Neural cell (in vitro differentiated cells): Measurements from ENCODE around the gene FCHSD2. TPM values are rescaled to one million over a fixed set of nuclear protein-coding genes. Genes with fewer than 3 reads are reported as not detected.
A peak's percentile ranks its signal among the peaks of the same experiment; 100 is the strongest.

Source experiments
- H2AFZ ChIP-seq: fragments of 200-600, 300-800 bp; sonication (generic), shearing (Covaris generic); 2 replicates; pipeline ENCODE4 v1.6.0; 2014; ENCODE audit warnings: low read depth, mild to moderate bottlenecking, antibody characterized with exemption, low read length, moderate library complexity
- H3F3A ChIP-seq: fragments of 200-600 bp; shearing (Covaris generic); 2 replicates; pipeline ENCODE4 v1.6.1; 2016; ENCODE audit warnings: mild to moderate bottlenecking, moderate library complexity, mixed read lengths, antibody characterized with exemption, low read length; ENCODE audit not compliant: insufficient read depth, poor library complexity, severe bottlenecking
- H3K27ac ChIP-seq: fragments of 200-600, 300-800 bp; sonication (generic), shearing (Covaris generic); 2 replicates; pipeline ENCODE4 v1.5.1; 2014; ENCODE audit warnings: mild to moderate bottlenecking, low read length, moderate library complexity
- H3K27me3 ChIP-seq: fragments of 300-800, 200-600 bp; sonication (generic), shearing (Covaris generic); 2 replicates; pipeline ENCODE4 v1.6.0; 2014; ENCODE audit warnings: mild to moderate bottlenecking, low read depth, low read length, moderate library complexity; ENCODE audit not compliant: insufficient read depth
- H3K36me3 ChIP-seq: fragments of 300-800, 200-600 bp; sonication (generic), shearing (Covaris generic); 2 replicates; pipeline ENCODE4 v1.5.1; 2014; ENCODE audit warnings: mild to moderate bottlenecking, antibody characterized with exemption, low read length, moderate library complexity; ENCODE audit not compliant: insufficient read depth
- H3K4me2 ChIP-seq: fragments of 300-800, 200-600 bp; sonication (generic), shearing (Covaris generic); 2 replicates; pipeline ENCODE4 v1.6.0; 2014; ENCODE audit warnings: mild to moderate bottlenecking, low read length
- H3K4me3 ChIP-seq: fragments of 300-800, 200-600 bp; sonication (generic), shearing (Covaris generic); 2 replicates; pipeline ENCODE4 v1.5.1; 2014; ENCODE audit warnings: mild to moderate bottlenecking, low read length, moderate library complexity
- H3K79me2 ChIP-seq: fragments of 200-600 bp; shearing (Covaris generic); replicated peaks from 2 replicates; pipeline ENCODE4 v1.6.0; 2014; ENCODE audit warnings: mild to moderate bottlenecking, low read length, moderate library complexity; ENCODE audit not compliant: insufficient read depth
- H3K9ac ChIP-seq: fragments of 300-800, 200-600 bp; sonication (generic), shearing (Covaris generic); 2 replicates; pipeline ENCODE4 v1.6.1; 2016; ENCODE audit warnings: mild to moderate bottlenecking, low read length, mixed read lengths
- H3K9me2 ChIP-seq: fragments of 200-600 bp; shearing (Covaris generic); 2 replicates; pipeline ENCODE4 v1.6.1; 2016; ENCODE audit warnings: mild to moderate bottlenecking, low read length, mixed read lengths; ENCODE audit not compliant: insufficient read depth
- H3K9me3 ChIP-seq: fragments of 200-600, 300-800 bp; sonication (generic), shearing (Covaris generic); 2 replicates; pipeline ENCODE4 v1.6.1; 2016; ENCODE audit warnings: mild to moderate bottlenecking, mixed run types, low read length, moderate library complexity, mixed read lengths
- H4K20me1 ChIP-seq: fragments of 200-600 bp; shearing (Covaris generic); 2 replicates; pipeline ENCODE4 v1.6.1; 2016; ENCODE audit warnings: mild to moderate bottlenecking, mixed run types; ENCODE audit not compliant: insufficient read depth
- CTCF ChIP-seq: fragments of 450-650 bp; IDR thresholded peaks from 2 replicates; pipeline ENCODE4 v1.5.1; 2014; ENCODE audit warnings: antibody characterized with exemption, mild to moderate bottlenecking, moderate library complexity; ENCODE audit not compliant: poor library complexity, severe bottlenecking
- EP300 ChIP-seq: fragments of 450-650 bp; conservative IDR thresholded peaks from 2 replicates; pipeline ENCODE4 v1.6.1; 2014; ENCODE audit warnings: antibody characterized with exemption, mild to moderate bottlenecking, moderate library complexity; ENCODE audit not compliant: poor library complexity, severe bottlenecking
- EZH2 ChIP-seq: fragments of 200-600, 300-800 bp; shearing (Covaris generic), sonication (generic); IDR thresholded peaks from 2 replicates; pipeline ENCODE4 v1.6.1; 2014; ENCODE audit warnings: antibody characterized with exemption, low read length, borderline replicate concordance, mild to moderate bottlenecking; ENCODE audit not compliant: insufficient read depth, poor library complexity, severe bottlenecking
- MXI1 ChIP-seq: fragments of 450-650 bp; conservative IDR thresholded peaks from 2 replicates; pipeline ENCODE4 v1.6.1; 2014; ENCODE audit warnings: antibody characterized with exemption, mild to moderate bottlenecking; ENCODE audit not compliant: poor library complexity, severe bottlenecking
- POLR2AphosphoS5 ChIP-seq: IDR thresholded peaks from 2 replicates; pipeline ENCODE4 v1.6.1; 2012
- RAD21 ChIP-seq: fragments of 450-650 bp; conservative IDR thresholded peaks from 2 replicates; pipeline ENCODE4 v1.6.1; 2014; ENCODE audit warnings: antibody characterized with exemption, mild to moderate bottlenecking, moderate library complexity
- REST ChIP-seq: IDR thresholded peaks from 2 replicates; pipeline ENCODE4 v1.6.1; 2012; ENCODE audit warnings: borderline replicate concordance
- SMC3 ChIP-seq: fragments of 450-650 bp; conservative IDR thresholded peaks from 2 replicates; pipeline ENCODE4 v1.6.1; 2014; ENCODE audit warnings: antibody characterized with exemption, mild to moderate bottlenecking, moderate library complexity; ENCODE audit not compliant: poor library complexity
- TAF1 ChIP-seq: IDR thresholded peaks from 2 replicates; pipeline ENCODE4 v1.6.1; 2012; ENCODE audit warnings: low read depth
- polyA plus RNA-seq: library from polyadenylated mRNA; depleted of rRNA; stranded (reverse); fragments of >200 nt; gene quantifications from 2 replicates; pipeline ENCODE4 v1.2.3, GENCODE V29; 2014

The FCHSD2 gene
- polyA plus RNA-seq, 1 donor from 2014 or later: 40.8 TPM

- no peak overlapping the region for H2AFZ ChIP-seq
- H3K9ac ChIP-seq: peak overlapping the region; percentile 18
- peak overlapping the region; percentile 6 for H3K4me2 ChIP-seq
- peak overlapping the region; percentile 53 for H3K27ac ChIP-seq
- no peaks in the 10 kb centered on the region for H3F3A ChIP-seq
- H3K9me3 ChIP-seq: no peaks in the 10 kb centered on the region
- no peaks in the 10 kb centered on the region for H3K27me3 ChIP-seq
- no peaks in the 10 kb centered on the region for H3K79me2 ChIP-seq
- peak overlapping the region; percentile 31 for H3K4me3 ChIP-seq
- no peaks in the 10 kb centered on the region for H4K20me1 ChIP-seq
- no peaks in the 10 kb centered on the region for H3K9me2 ChIP-seq
- no peaks in the 10 kb centered on the region for H3K36me3 ChIP-seq
- TF ChIP-seq TAF1: no peak
- no peak for TF ChIP-seq MXI1
- TF ChIP-seq REST: no peak
- no peak for TF ChIP-seq CTCF
- no peak for TF ChIP-seq EP300
- TF ChIP-seq POLR2AphosphoS5: no peak
- no peak for TF ChIP-seq RAD21
- no peak for TF ChIP-seq SMC3
- TF ChIP-seq EZH2: no peak
These were observed 277.1 kb downstream of the FCHSD2 start for GRCh38 chr11:72864702-72865655.

GRCh38 chr11:72863916-72864315 is 278.2 kb downstream of the FCHSD2 start:
- no peaks in the 10 kb centered on the region for H3K27me3 ChIP-seq
- H3K4me2 ChIP-seq: no peak overlapping the region
- no peaks in the 10 kb centered on the region for H4K20me1 ChIP-seq
- H3K9me2 ChIP-seq: no peaks in the 10 kb centered on the region
- H3F3A ChIP-seq: no peaks in the 10 kb centered on the region
- H3K79me2 ChIP-seq: no peaks in the 10 kb centered on the region
- no peak overlapping the region for H3K4me3 ChIP-seq
- H3K9me3 ChIP-seq: no peaks in the 10 kb centered on the region
- no peak overlapping the region for H2AFZ ChIP-seq
- no peaks in the 10 kb centered on the region for H3K36me3 ChIP-seq
- TF ChIP-seq EP300 (no peak), SMC3 (no peak), MXI1 (no peak)
- H3K27ac ChIP-seq: no peak overlapping the region
- H3K9ac ChIP-seq: no peak overlapping the region
